Measurements from ENCODE around the gene LRP11. TPM values are rescaled to one million over a fixed set of nuclear protein-coding genes. Genes with fewer than 3 reads are reported as not detected.

LRP11 gene
- total and polyA plus RNA-seq, 9 of the 15 experiments (the other 6 are each of a cell fraction or from before 2014, with no cell fraction given): 0.51 to 3.5 (median 2.4) TPM

DNA sequence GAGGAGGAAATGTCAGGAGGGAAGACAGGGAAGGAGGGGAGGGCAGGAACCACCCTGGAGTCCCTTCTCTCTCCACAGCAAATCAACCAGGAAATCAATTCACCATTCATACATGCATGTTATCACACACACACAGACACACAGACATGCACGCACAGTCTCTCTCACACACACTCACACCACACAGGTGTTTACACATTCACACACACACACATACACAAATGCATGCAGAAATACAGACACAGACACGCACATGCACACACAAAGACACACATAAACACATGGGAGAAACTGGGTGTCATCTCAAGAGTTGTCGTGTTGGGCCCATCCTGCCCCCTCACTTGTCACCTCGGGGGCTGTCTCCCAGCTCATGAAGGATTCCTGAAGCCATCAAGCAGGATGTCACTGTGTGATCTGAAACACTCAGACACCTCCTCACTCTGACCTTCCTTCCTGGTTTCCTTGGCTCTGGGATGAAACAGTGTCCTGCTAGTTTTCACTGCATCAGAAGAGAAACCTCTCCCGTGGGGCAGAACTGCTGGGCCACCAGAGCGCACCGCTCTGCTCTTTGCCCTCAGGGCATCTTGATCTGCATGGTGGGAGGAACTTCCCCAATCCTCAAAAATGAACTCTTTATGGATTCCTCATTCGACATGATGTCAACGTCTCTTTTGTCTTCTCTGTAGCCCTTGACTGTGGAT lies 49.5 kb upstream of the LRP11 start (continued):
- TF ChIP-seq, protein P1, sequence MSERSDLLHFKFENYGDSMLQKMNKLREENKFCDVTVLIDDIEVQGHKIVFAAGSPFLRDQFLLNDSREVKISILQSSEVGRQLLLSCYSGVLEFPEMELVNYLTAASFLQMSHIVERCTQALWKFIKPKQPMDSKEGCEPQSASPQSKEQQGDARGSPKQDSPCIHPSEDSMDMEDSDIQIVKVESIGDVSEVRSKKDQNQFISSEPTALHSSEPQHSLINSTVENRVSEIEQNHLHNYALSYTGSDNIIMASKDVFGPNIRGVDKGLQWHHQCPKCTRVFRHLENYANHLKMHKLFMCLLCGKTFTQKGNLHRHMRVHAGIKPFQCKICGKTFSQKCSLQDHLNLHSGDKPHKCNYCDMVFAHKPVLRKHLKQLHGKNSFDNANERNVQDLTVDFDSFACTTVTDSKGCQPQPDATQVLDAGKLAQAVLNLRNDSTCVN (CRISPR knock-in tag; IDR thresholded peaks at IDR 0.05): 0 out of 2 replicates have a peak, but pooled peaks have one; percentile 56
- TF ChIP-seq NCOA1 (IDR thresholded peaks at IDR 0.05; ENCODE audit: low read depth): no peak
- no peak for TF ChIP-seq ZNF436 (CRISPR knock-in tag; IDR thresholded peaks at IDR 0.05)

DNA sequence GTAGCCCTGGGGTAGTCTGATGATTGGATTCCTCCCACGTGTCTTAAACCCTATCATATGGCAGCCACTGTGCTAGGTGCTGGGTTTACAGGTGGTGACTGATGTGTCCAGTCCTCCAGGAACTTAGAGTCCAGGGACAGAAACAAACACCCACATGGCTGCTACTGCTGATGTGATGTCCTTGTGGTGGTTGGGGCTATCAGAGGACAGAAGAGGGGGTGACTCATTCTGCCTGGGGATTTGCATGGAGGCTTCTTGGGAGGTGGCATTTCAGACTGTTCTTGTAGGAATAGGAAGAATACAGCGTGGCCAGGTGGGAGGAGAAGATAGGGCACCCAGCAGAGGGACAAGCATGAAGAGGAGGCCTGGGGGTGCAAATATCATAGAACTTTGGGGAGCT lies 48.9 kb upstream of the LRP11 start:
- DNase-seq (ENCODE audit: extremely low read depth in 1 of 4, low spot score in 3 of 4) (peak in 1 of 4 experiments; percentile 37), ATAC-seq (peak; percentile 40), FAIRE-seq (no peak)
- no peaks in the 10 kb centered on the region for H3K79me2 ChIP-seq (ENCODE audit: control insufficient read depth, insufficient read depth, low read length)
- POLR2A ChIA-PET: no interaction called here
- in situ Hi-C loops (cut with MboI) (loop anchor here (25.0 kb wide), 1 partner anchor 876 kb away; no protein-coding TSS in a partner anchor), intact Hi-C loops (cut with micrococcal nuclease) (no loop called here)
- H3K27me3 ChIP-seq (ENCODE audit: control insufficient read depth in 2 of 2, insufficient read depth in 2 of 2, low read length in 2 of 2): peaks cover 19 to 61% of the 10 kb centered on the region in 2 experiments; a peak in 4 of 5 replicates
- peaks cover 4% of the 10 kb centered on the region; the same call in 1 of the 2 replicates for H3K9me3 ChIP-seq (replicated peaks; ENCODE audit: control insufficient read depth, insufficient read depth, low read depth, low read length)
- BruUV-seq (replicated peaks): no TSS peak
- no peaks in the 10 kb centered on the region for H4K20me1 ChIP-seq (replicated peaks; ENCODE audit: control insufficient read depth, insufficient read depth, low read length)
- no peaks in the 10 kb centered on the region for H3K9me1 ChIP-seq (ENCODE audit: control insufficient read depth, insufficient read depth, low read length)
- H3K36me3 ChIP-seq (ENCODE audit: control insufficient read depth, insufficient read depth, low read length): no peaks in the 10 kb centered on the region
- no peak overlapping the region for H2AFZ ChIP-seq (ENCODE audit: low read depth, low read length)
- H3K4me2 ChIP-seq (ENCODE audit: insufficient read depth, low read length): no peak overlapping the region
- CTCF ChIA-PET (ENCODE audit: low intra/inter-chr PET ratio): interaction anchor here (0.6 kb wide), 1 partner anchor 13 kb away, joined by 3 read pairs; no protein-coding TSS in a partner anchor
- WGBS (ENCODE audit: insufficient coverage, low coverage, missing lambda C conversion rate): 0% methylated on average over 2 of the region's 2 CpGs
- H3K9ac ChIP-seq (ENCODE audit: insufficient read depth in 1 of 2, low read depth in 2 of 2, low read length in 2 of 2): no peak overlapping the region
- H3K27ac ChIP-seq (ENCODE audit: extremely low read depth, low read depth, low read length): no peak overlapping the region
- peaks cover 0 to 3% of the 10 kb centered on the region in 2 experiments; a peak in 3 of 5 replicates for H3K4me1 ChIP-seq (replicated peaks in 1 of 2; ENCODE audit: control insufficient read depth in 2 of 2, insufficient read depth in 2 of 2, low read length in 2 of 2)
- no peak overlapping the region for H3K4me3 ChIP-seq
- no peak for TF ChIP-seq GTF2E2 (tag; IDR thresholded peaks at IDR 0.05)
- TF ChIP-seq, protein P2, sequence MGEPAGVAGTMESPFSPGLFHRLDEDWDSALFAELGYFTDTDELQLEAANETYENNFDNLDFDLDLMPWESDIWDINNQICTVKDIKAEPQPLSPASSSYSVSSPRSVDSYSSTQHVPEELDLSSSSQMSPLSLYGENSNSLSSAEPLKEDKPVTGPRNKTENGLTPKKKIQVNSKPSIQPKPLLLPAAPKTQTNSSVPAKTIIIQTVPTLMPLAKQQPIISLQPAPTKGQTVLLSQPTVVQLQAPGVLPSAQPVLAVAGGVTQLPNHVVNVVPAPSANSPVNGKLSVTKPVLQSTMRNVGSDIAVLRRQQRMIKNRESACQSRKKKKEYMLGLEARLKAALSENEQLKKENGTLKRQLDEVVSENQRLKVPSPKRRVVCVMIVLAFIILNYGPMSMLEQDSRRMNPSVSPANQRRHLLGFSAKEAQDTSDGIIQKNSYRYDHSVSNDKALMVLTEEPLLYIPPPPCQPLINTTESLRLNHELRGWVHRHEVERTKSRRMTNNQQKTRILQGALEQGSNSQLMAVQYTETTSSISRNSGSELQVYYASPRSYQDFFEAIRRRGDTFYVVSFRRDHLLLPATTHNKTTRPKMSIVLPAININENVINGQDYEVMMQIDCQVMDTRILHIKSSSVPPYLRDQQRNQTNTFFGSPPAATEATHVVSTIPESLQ (CRISPR knock-in tag; IDR thresholded peaks at IDR 0.05): no peak
- TF ChIP-seq FOSL1 (tag; conservative IDR thresholded peaks at IDR 0.05): peak; percentile 65
- TF ChIP-seq ZNF764 (CRISPR knock-in tag; IDR thresholded peaks at IDR 0.05; ENCODE audit: low read depth): no peak
